ENCODE data around the gene TMSB15C.

The TMSB15C gene

DNA sequence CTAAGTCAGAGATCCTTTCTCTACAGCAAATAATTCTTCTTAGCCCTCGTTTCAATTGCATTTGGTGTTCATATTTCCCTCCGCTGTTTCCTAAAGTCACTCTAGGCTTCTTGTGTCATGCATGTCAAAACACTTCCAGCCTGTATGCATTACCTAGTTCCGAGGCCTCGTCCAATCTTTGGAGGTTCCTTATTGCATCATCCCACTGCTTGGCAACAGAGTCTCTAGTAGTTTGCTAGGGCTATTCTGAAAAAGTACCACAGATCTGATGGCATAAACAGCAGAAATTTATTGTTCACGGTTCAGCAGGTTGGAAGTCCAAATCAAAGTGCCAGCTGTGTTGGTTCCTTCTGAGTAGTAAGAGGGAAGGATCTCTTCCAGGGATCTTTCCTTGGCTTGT is 30.4 kb downstream of the TMSB15C start:
- no peak for DNase-seq

GRCh38 chrX:104041003-104041402 is 35.0 kb downstream of the TMSB15C start:
- DNase-seq: no peak

DNA sequence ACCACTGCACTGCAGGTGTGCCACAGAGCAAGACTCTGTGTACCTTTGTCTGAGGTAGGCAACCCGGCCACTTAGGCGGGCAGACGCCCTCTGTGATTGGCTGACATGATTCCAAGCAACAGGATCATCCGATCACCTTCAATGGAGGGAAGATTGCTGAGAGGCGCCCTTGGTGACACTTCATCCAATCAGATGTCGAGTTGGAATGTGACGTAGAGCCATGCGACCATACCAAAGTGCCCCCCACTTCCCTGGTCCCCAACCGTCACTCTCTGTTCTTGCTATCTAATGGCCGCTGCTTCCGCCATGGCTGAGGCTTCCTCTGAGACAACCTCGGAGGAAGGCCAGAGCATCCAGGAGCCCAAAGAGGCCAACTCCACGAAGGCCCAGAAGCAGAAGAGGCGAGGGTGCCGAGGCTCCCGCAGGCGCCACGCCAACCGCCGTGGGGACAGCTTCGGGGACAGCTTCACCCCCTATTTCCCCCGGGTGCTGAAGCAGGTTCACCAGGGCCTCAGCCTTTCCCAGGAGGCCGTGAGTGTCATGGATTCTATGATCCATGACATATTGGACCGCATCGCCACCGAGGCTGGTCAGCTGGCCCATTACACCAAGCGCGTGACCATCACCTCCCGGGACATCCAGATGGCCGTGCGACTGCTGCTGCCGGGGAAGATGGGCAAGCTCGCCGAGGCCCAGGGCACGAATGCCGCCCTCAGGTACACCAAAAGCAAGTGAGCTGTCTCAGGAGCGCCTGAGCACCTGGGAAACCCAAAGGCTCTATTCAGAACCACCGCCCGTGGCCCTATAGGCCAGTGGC is 36.1 kb downstream of the TMSB15C start, which contains the start of gene H2BW2:
H2BW2 (plus strand) TSS at position 268 of the 817 bp plus-strand sequence; CDS start at position 307, 39 bp downstream.
- DNase-seq: no peak
